Astrocyte of the cerebellum (primary cell): ENCODE results near the gene EIF1AD.

ENCODE experiments used
- DNase-seq: peaks from one replicate; pipeline ENCODE4 v3.0.0-alpha.2; 2011; ENCODE audit warnings: low read depth
- H3K4me3 ChIP-seq: 2 replicates; pipeline ENCODE4 v1.5.1; 2011; ENCODE audit warnings: mild to moderate bottlenecking, low read depth, low read length, moderate library complexity
- CTCF ChIP-seq: IDR thresholded peaks from 2 replicates; pipeline ENCODE4 v1.5.1; 2012; ENCODE audit warnings: low read length, low read depth, moderate library complexity, mild to moderate bottlenecking; ENCODE audit errors: missing control alignments
- in situ Hi-C: cut with HindIII; loops from 2 replicates; pipeline ENCODE4 v1.10.0; 2017; ENCODE audit warnings: low sequenced_read_pairs

Gene EIF1AD

GRCh38 chr11:65977621-65978390 lies 24.2 kb downstream of the EIF1AD start:
- DNase-seq = no peak

GRCh38 chr11:65976216-65977176 lies 25.5 kb downstream of the EIF1AD start:
- TF ChIP-seq CTCF = no peak
- in situ Hi-C loops = no loop called here
- no peak overlapping the region for H3K4me3 ChIP-seq
- DNase-seq = no peak

More at GRCh38 chr11:65977621-65978390, 24.2 kb downstream of the EIF1AD start:
- TF ChIP-seq CTCF = no peak
- in situ Hi-C loops = no loop called here
- no peak overlapping the region for H3K4me3 ChIP-seq

- TF ChIP-seq CTCF = no peak
- DNase-seq = no peak
- in situ Hi-C loops = no loop called here
- no peak overlapping the region for H3K4me3 ChIP-seq
Observed at GRCh38 chr11:65975771-65976170, 26.2 kb downstream of the EIF1AD start.

GRCh38 chr11:65973439-65974110 lies 28.4 kb downstream of the EIF1AD start:
- TF ChIP-seq CTCF = no peak
- no peak overlapping the region for H3K4me3 ChIP-seq

GRCh38 chr11:65972116-65972515 lies 29.8 kb downstream of the EIF1AD start:
- DNase-seq = no peak
- in situ Hi-C loops = no loop called here
- H3K4me3 ChIP-seq = no peak overlapping the region
- no peak for TF ChIP-seq CTCF

More at GRCh38 chr11:65973439-65974110, 28.4 kb downstream of the EIF1AD start:
- in situ Hi-C loops = no loop called here
- no peak for DNase-seq

- H3K4me3 ChIP-seq = no peak overlapping the region
- in situ Hi-C loops = no loop called here
- DNase-seq = no peak
- TF ChIP-seq CTCF = no peak
Observed at GRCh38 chr11:65968600-65969482, 33.1 kb downstream of the EIF1AD start.
